Thyroid gland (tissue), 4 donors: ENCODE measurements around the gene MTHFR. TPM values are rescaled to one million over a fixed set of nuclear protein-coding genes. Genes with fewer than 3 reads are reported as not detected.
"Not testable (repeated sequence)": the region's sequence is repeated elsewhere in the genome, so short reads cannot be mapped to it uniquely, and the experiment has no call there.

Source experiments
- DNase-seq, 2 donors: peaks; one replicate each; pipeline ENCODE4 v3.0.0-alpha.2; 2019
- H3K27ac ChIP-seq, 3 donors: fragments of 200-600 bp; sonication (generic); 1 replicate in 2 of 3; 2 replicates in 1 of 3; pipeline ENCODE4 v1.5.1; 2016 to 2019; ENCODE audit warnings: mild to moderate bottlenecking in 1 of 3, moderate library complexity in 1 of 3
- H3K27me3 ChIP-seq: fragments of 200-600 bp; sonication (generic); one replicate; pipeline ENCODE4 v1.5.1; 2019
- H3K36me3 ChIP-seq, 2 donors: fragments of 200-600 bp; sonication (generic); one replicate each; pipeline ENCODE4 v1.5.1; 2016 to 2019
- H3K4me1 ChIP-seq, 2 donors: fragments of 200-600 bp; sonication (generic); one replicate each; pipeline ENCODE4 v1.5.1; 2017 to 2019
- H3K4me3 ChIP-seq, 3 donors: fragments of 200-600 bp; sonication (generic); replicated peaks in 1 of 3; 1 replicate in 2 of 3; 2 replicates in 1 of 3; pipeline ENCODE4 v1.5.1; 2016; ENCODE audit warnings: mild to moderate bottlenecking in 1 of 3
- H3K9me3 ChIP-seq: fragments of 200-600 bp; sonication (generic); one replicate; pipeline ENCODE4 v1.5.1; 2017
- POLR2A ChIP-seq, 2 donors: fragments of 450-650 bp; IDR thresholded peaks; one replicate each; pipeline ENCODE4 v1.6.1; 2017; ENCODE audit warnings: antibody characterized with exemption in 2 of 2, mild to moderate bottlenecking in 2 of 2, moderate library complexity in 1 of 2
- WGBS, 2 donors: methylation state at CpG; one replicate each; pipeline ENCODE4 v1.1.5; 2017; 5-methylcytosine and 5-hydroxymethylcytosine counted together
- intact Hi-C: fragments of 100-400 bp; cut with DNase I; formaldehyde crosslinking; loops from one replicate; pipeline ENCODE4 v1.15.1; 2023
- total RNA-seq, 4 donors: library from RNA; depleted of rRNA; stranded (reverse); fragments of >200 nt; gene quantifications; one replicate each; pipeline ENCODE4 v1.2.3, GENCODE V29; 2016
- TF ChIP-seq, protein P1 (sequence below), 6 experiments: fragments of 200-600 bp in 3 of 6; fragments of 450-650 bp in 3 of 6; sonication (generic) in 3 of 6; IDR thresholded peaks; one replicate each; pipeline ENCODE4 v1.5.1; 2016 to 2019; ENCODE audit warnings: antibody characterized with exemption in 6 of 6, mild to moderate bottlenecking in 2 of 6, inconsistent platforms in 1 of 6, moderate library complexity in 1 of 6

Gene MTHFR
- total RNA-seq, 4 donors from 2014 or later, result 52.8 to 96.9 (median 65.6) TPM

DNA sequence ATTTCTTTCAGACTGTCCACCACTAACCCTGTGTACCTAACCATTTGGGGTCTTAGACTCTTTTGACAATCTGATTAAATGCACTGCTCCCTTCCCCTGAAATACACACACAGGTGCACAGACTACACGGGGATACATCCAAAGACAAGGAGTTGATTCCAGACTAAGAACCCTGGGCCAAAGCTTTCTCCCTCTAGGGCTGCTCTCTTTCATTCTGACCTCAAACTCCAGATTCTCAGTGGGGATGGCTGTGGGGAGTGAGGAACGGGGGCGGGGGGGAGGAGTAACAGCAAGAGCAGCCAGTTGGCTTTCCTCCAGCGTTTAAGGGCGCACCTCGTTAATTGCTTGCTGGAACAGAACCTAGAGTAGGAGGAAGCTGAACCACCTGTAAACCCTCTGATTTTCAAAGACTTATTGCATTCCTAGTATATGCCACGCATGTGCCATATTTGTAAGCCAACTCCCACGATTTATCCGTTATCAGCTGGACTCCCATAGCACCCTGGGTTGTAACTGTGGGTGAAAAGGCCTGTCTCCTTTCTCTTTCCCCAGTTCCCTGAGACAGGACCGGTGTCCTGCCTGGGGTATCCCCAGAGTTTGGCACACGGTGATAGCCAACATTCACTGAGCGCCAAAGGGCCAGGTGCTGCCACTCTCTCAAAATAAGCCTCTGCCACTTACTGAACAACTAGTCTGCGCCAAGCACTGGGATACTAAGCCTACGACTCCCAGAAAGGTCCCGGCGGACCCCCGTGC is 920 bp downstream of the MTHFR start:
- 2 to 3% methylated on average over 15 to 16 of the region's 17 CpGs for WGBS, 2 donors
- Histone ChIP-seq H3K27me3 (no peaks in the 10 kb centered on the region), H3K4me3 (peak overlapping the region; percentile 74 to 85 (median 77)), H3K27ac (peak overlapping the region; percentile 96 to 100 (median 99)), H3K9me3 (no peaks in the 10 kb centered on the region), H3K36me3 (peaks cover 10 to 17% of the 10 kb centered on the region in 2 donors), H3K4me1 (peaks cover 51 to 58% of the 10 kb centered on the region in 2 donors)
- intact Hi-C loops, result loop anchor here (10.0 kb wide), 1 partner anchor 150 kb away; the partner anchor contains the start of genes FBXO2 and FBXO44
- DNase-seq, result peak; percentile 89 to 91
- TF ChIP-seq, protein P1, sequence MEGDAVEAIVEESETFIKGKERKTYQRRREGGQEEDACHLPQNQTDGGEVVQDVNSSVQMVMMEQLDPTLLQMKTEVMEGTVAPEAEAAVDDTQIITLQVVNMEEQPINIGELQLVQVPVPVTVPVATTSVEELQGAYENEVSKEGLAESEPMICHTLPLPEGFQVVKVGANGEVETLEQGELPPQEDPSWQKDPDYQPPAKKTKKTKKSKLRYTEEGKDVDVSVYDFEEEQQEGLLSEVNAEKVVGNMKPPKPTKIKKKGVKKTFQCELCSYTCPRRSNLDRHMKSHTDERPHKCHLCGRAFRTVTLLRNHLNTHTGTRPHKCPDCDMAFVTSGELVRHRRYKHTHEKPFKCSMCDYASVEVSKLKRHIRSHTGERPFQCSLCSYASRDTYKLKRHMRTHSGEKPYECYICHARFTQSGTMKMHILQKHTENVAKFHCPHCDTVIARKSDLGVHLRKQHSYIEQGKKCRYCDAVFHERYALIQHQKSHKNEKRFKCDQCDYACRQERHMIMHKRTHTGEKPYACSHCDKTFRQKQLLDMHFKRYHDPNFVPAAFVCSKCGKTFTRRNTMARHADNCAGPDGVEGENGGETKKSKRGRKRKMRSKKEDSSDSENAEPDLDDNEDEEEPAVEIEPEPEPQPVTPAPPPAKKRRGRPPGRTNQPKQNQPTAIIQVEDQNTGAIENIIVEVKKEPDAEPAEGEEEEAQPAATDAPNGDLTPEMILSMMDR (IDR thresholded peaks at IDR 0.05), result no peak
- TF ChIP-seq POLR2A (IDR thresholded peaks at IDR 0.05), result no peak

DNA sequence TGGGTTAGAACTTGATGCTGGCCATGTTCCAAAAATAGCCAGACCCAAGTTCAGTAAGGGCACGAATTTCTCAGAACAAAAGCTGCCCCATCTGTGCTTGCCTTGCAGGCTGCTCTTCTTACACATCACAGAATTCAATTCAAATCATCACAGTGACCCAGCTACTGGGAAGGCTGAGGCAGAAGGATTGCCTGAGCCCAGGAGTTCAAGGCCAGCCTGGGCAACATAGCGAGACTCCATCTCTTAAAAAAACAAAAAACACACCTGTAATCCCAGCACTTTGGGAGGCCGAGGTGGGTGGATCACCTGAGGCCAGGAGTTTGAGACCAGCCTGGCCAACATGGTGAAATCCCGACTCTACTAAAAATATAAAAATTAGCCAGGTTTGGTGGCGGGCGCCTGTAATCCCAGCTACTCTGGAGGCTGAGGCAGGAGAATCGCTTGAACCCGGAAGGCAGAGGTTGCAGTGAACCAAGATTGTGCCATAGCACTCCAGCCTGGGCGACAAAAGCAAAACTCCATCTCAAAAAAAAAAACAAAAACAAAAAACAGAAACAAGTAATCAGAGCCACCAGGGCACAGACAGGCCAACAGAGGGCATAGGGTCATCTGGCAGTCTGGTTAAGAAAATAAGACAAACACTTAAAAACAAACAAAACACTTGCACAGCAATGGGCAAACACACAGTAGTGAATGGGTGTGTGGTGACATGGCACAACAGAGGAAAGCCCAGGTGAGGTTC is 1.7 kb downstream of the MTHFR start:
- peak overlapping the region; percentile 96 to 100 (median 99) for H3K27ac ChIP-seq
- 56 to 67% methylated on average over 9 of the region's 9 CpGs for WGBS, 2 donors
- peaks cover 51 to 58% of the 10 kb centered on the region in 2 donors for H3K4me1 ChIP-seq
- not testable (repeated sequence) for DNase-seq, H3K9me3 ChIP-seq, H3K27me3 ChIP-seq
- H3K4me3 ChIP-seq, result peak overlapping the region in 1 of 3 donors; percentile 29
- intact Hi-C loops, result loop anchor here (10.0 kb wide), 1 partner anchor 149 kb away; the partner anchor contains the start of genes FBXO2 and FBXO44
- H3K36me3 ChIP-seq, result peaks cover 10 to 15% of the 10 kb centered on the region in 2 donors

DNA sequence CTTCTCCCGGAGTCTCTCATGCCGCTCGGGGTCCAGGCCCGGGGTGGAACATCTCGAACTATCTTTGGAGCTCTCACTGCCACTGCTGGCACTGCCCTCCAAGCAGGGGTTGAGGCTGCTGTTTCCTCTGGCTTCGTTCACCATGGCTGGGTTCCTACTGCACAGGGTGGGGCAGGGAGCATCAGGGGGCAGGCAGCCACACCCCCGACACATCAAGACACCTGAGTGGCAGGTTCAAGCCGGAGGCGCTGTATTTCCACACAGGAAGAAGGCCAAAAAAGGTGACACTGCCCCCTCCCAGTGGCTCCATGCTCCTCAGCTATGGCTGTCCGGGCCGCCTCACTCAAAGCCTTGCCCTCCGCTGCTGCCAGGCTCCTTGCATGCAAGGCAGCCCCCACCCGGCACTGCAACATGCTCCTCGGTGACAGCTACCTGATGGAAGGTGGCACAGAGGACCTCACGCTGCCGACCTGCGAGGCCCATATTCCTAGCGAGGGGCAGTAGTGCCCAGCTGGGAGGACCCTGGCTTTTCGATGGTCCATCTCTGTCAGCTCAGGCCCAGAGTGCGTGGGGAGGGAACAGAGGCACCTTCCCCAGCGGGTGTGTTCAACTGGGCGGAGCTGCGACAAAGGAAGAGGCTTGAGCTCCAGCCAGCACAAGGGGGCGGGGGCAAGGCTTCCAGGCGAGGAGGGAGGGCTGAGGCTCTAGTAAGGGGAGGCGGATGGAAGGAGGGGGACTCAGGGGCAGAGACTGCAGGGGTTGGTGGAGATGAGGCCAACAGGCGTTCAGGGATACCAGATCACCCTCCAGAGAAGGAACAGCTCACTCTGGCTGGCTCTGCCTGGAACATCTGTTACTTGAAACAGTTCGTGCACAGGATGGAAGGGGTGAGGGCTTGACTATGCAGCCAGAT is 2.5 kb downstream of the MTHFR start:
- peak overlapping the region in 2 of 3 donors; percentile 18 to 29 for H3K4me3 ChIP-seq
- H3K4me1 ChIP-seq, result peaks cover 51 to 63% of the 10 kb centered on the region in 2 donors

DNA sequence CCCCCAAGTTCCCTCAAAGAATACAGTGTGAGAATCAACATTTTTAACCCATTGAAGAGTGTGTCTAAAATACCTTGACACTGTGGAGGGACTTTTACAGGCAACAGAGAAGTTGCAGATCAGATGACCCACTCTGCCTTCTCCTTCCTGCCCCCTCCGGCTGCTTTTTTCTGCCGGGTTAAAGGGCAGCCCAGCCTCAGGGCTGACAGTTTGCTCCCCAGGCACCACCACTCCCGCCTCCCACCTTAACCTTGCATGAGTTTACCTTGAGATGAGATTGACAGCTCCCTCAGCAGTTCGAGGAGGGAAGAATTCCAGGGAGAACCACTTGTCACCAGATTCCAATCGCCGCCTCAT is 3.2 kb downstream of the MTHFR start:
- Histone ChIP-seq H3K4me1 (peaks cover 56 to 64% of the 10 kb centered on the region in 2 donors), H3K36me3 (peaks cover 10 to 17% of the 10 kb centered on the region in 2 donors), H3K27ac (peak overlapping the region; percentile 96 to 100 (median 99)), H3K4me3 (peak overlapping the region in 2 of 3 donors; percentile 18 to 29), H3K9me3 (no peaks in the 10 kb centered on the region), H3K27me3 (no peaks in the 10 kb centered on the region)
- TF ChIP-seq, protein P1 (IDR thresholded peaks at IDR 0.05), result no peak
- no peak for TF ChIP-seq POLR2A (IDR thresholded peaks at IDR 0.05)
- intact Hi-C loops, result loop anchor here (10.0 kb wide), 1 partner anchor 148 kb away; the partner anchor contains the start of genes FBXO2 and FBXO44
- WGBS, 2 donors, result 13 to 14% methylated on average over 6 of the region's 6 CpGs
- DNase-seq, result peak; percentile 40 to 46

More for the DNA sequence above, 2.5 kb downstream of the MTHFR start:
- peak; percentile 96 to 97 for DNase-seq
- H3K36me3 ChIP-seq, result peaks cover 10 to 17% of the 10 kb centered on the region in 2 donors
- peak overlapping the region; percentile 96 to 100 (median 99) for H3K27ac ChIP-seq
- WGBS, 2 donors, result 1 to 4% methylated on average over 24 of the region's 28 CpGs
- no peaks in the 10 kb centered on the region for H3K9me3 ChIP-seq
- no peaks in the 10 kb centered on the region for H3K27me3 ChIP-seq
- TF ChIP-seq POLR2A (IDR thresholded peaks at IDR 0.05), result peak in 1 of 2 donors; percentile 69
- TF ChIP-seq, protein P1 (IDR thresholded peaks at IDR 0.05), result peak in 1 of 6 experiments; percentile 23
- intact Hi-C loops, result loop anchor here (10.0 kb wide), 1 partner anchor 148 kb away; the partner anchor contains the start of genes FBXO2 and FBXO44
